GM23338 (cell line): ENCODE results near the gene METRNL. TPM values are rescaled to one million over a fixed set of nuclear protein-coding genes. Genes with fewer than 3 reads are reported as not detected.

Source experiments
- ATAC-seq: fragments of 200-7000 bp; cut with Tn5 transposase; 3 replicates; pipeline ENCODE4 v1.9.1; 2020
- DNase-seq: peaks from one replicate; pipeline ENCODE4 v3.0.0-alpha.2; 2015; ENCODE audit warnings: low spot score
- H2AFZ ChIP-seq: fragments of 200-600 bp; sonication (generic); 2 replicates; pipeline ENCODE4 v1.8.0; 2016; ENCODE audit warnings: antibody characterized with exemption, mild to moderate bottlenecking, moderate library complexity
- H3F3A ChIP-seq: fragments of 200-600 bp; sonication (generic); replicated peaks from 2 replicates; pipeline ENCODE4 v1.8.0; 2017; ENCODE audit warnings: antibody characterized with exemption, mixed run types, low read depth
- H3K27ac ChIP-seq: fragments of 200-600 bp; sonication (generic); 2 replicates; pipeline ENCODE4 v1.6.1; 2016; ENCODE audit warnings: low read depth
- H3K27me3 ChIP-seq: fragments of 200-600 bp; sonication (generic); 2 replicates; pipeline ENCODE4 v1.8.0; 2016; ENCODE audit warnings: mild to moderate bottlenecking, mixed run types, moderate library complexity; ENCODE audit not compliant: insufficient read depth
- H3K36me3 ChIP-seq: fragments of 200-600 bp; sonication (generic); 2 replicates; pipeline ENCODE4 v1.8.0; 2016; ENCODE audit warnings: mild to moderate bottlenecking; ENCODE audit not compliant: insufficient read depth
- H3K4me1 ChIP-seq: fragments of 200-600 bp; sonication (generic); 2 replicates; pipeline ENCODE4 v1.8.0; 2016; ENCODE audit warnings: mild to moderate bottlenecking, moderate library complexity; ENCODE audit not compliant: insufficient read depth
- H3K4me2 ChIP-seq: fragments of 200-600 bp; sonication (generic); 2 replicates; pipeline ENCODE4 v1.7.1; 2017; ENCODE audit warnings: mixed run types
- H3K4me3 ChIP-seq: fragments of 200-600 bp; sonication (generic); 2 replicates; pipeline ENCODE4 v1.6.1; 2016; ENCODE audit warnings: mixed run types
- H3K79me2 ChIP-seq: fragments of 200-600 bp; sonication (generic); replicated peaks from 2 replicates; pipeline ENCODE4 v1.8.0; 2017; ENCODE audit warnings: mild to moderate bottlenecking; ENCODE audit not compliant: insufficient read depth
- H3K9me2 ChIP-seq: fragments of 200-600 bp; sonication (generic); 2 replicates; pipeline ENCODE4 v1.8.0; 2017; ENCODE audit not compliant: insufficient read depth
- H4K20me1 ChIP-seq: fragments of 200-600 bp; sonication (generic); replicated peaks from 2 replicates; pipeline ENCODE4 v1.8.0; 2017; ENCODE audit warnings: mild to moderate bottlenecking; ENCODE audit not compliant: insufficient read depth
- H3K27ac Mint-ChIP-seq: 2 replicates; pipeline ENCODE4 v1.8.0; 2020; ENCODE audit warnings: inconsistent platforms, mild to moderate bottlenecking, moderate library complexity, mixed read lengths
- H3K27me3 Mint-ChIP-seq: 3 replicates; pipeline ENCODE4 v1.8.0; 2022; ENCODE audit warnings: low read depth, mild to moderate bottlenecking, moderate library complexity, mixed read lengths, inconsistent platforms; ENCODE audit not compliant: insufficient read depth, poor library complexity
- H3K36me3 Mint-ChIP-seq: 3 replicates; pipeline ENCODE4 v1.8.0; 2021; ENCODE audit warnings: low read depth, mild to moderate bottlenecking, inconsistent platforms, moderate library complexity, mixed read lengths
- H3K4me1 Mint-ChIP-seq: 3 replicates; pipeline ENCODE4 v1.8.0; 2020; ENCODE audit warnings: mild to moderate bottlenecking, inconsistent platforms, mixed read lengths
- H3K4me3 Mint-ChIP-seq: 3 replicates; pipeline ENCODE4 v1.8.0; 2021; ENCODE audit warnings: moderate library complexity, mild to moderate bottlenecking, inconsistent platforms, mixed read lengths
- H3K9me3 Mint-ChIP-seq: 3 replicates; pipeline ENCODE4 v1.8.0; 2020; ENCODE audit warnings: moderate library complexity, mild to moderate bottlenecking, inconsistent platforms, mixed read lengths
- CREB1 ChIP-seq: fragments of 250-450 bp; sonication (Bioruptor Pico); IDR thresholded peaks from 2 replicates; pipeline ENCODE4 v1.5.0; 2020; ENCODE audit warnings: low read depth, mild to moderate bottlenecking, moderate library complexity
- CTCF ChIP-seq, 2 experiments: fragments of 200-600 bp in 1 of 2; sonication (generic) in 1 of 2; conservative IDR thresholded peaks; 2 replicates each; pipeline versions ENCODE4 v1.5.1 to v1.6.1; 2016 to 2017; ENCODE audit warnings: antibody characterized with exemption in 2 of 2, low read depth in 2 of 2, mild to moderate bottlenecking in 2 of 2, moderate library complexity in 1 of 2
- ETS1 ChIP-seq: IDR thresholded peaks from 2 replicates; pipeline ENCODE4 v1.6.1; 2016; ENCODE audit warnings: antibody characterized with exemption
- EZH2 ChIP-seq: fragments of 200-600 bp; sonication (generic); IDR thresholded peaks from one replicate; pipeline ENCODE4 v1.8.0; 2017; ENCODE audit warnings: antibody characterized with exemption, mild to moderate bottlenecking, low read depth; ENCODE audit not compliant: unreplicated experiment
- EZH2phosphoT487 ChIP-seq: fragments of 200-600 bp; sonication (generic); IDR thresholded peaks from one replicate; pipeline ENCODE4 v1.8.1; 2018; ENCODE audit warnings: antibody characterized with exemption; ENCODE audit not compliant: unreplicated experiment
- JUNB ChIP-seq: IDR thresholded peaks from one replicate; pipeline ENCODE4 v1.6.1; 2016; ENCODE audit warnings: antibody characterized with exemption; ENCODE audit not compliant: unreplicated experiment
- NANOG ChIP-seq: IDR thresholded peaks from 2 replicates; pipeline ENCODE4 v1.6.1; 2016; ENCODE audit warnings: antibody characterized with exemption, borderline replicate concordance
- POLR2AphosphoS5 ChIP-seq: IDR thresholded peaks from 2 replicates; pipeline ENCODE4 v1.6.1; 2016; ENCODE audit warnings: antibody characterized with exemption, low read depth
- REST ChIP-seq: IDR thresholded peaks from one replicate; pipeline ENCODE4 v1.6.1; 2018; ENCODE audit warnings: antibody characterized with exemption; ENCODE audit not compliant: unreplicated experiment
- STAT1 ChIP-seq: IDR thresholded peaks from one replicate; pipeline ENCODE4 v1.6.1; 2016; ENCODE audit warnings: antibody characterized with exemption; ENCODE audit not compliant: unreplicated experiment
- ZNF114 ChIP-seq: fragments of 250-450 bp; sonication (Bioruptor Pico); IDR thresholded peaks from 2 replicates; pipeline ENCODE4 v1.5.0; 2020; ENCODE audit warnings: mild to moderate bottlenecking, moderate library complexity
- ZNF331 ChIP-seq: fragments of 250-450 bp; sonication (Bioruptor Pico); IDR thresholded peaks from 2 replicates; pipeline ENCODE4 v1.5.0; 2020; ENCODE audit warnings: low read depth, mild to moderate bottlenecking, moderate library complexity
- ZNF462 ChIP-seq: fragments of 250-450 bp; sonication (Bioruptor Pico); IDR thresholded peaks from 2 replicates; pipeline ENCODE4 v1.5.0; 2020; ENCODE audit warnings: mild to moderate bottlenecking, moderate library complexity
- polyA plus RNA-seq: library from polyadenylated mRNA; unstranded; fragments of >200 nt; fragmentation: Nextera tagmentation; extraction: Ambion mirVana; gene quantifications from 2 replicates; pipeline ENCODE4 v1.2.1, GENCODE V29; 2016
- total RNA-seq: library from RNA; depleted of rRNA; stranded (reverse); fragments of >200 nt; shearing (Covaris generic); gene quantifications from 2 replicates; pipeline ENCODE4 v1.2.3, GENCODE V29; 2014

The METRNL gene
- total and polyA plus RNA-seq, 2 experiments from 2014 or later, result 12.2 to 20.2 TPM

- H3K27me3 Mint-ChIP-seq, result peaks cover 30% of the 10 kb centered on the region
- peaks cover 3% of the 10 kb centered on the region; the same call in 2 of the 3 replicates for H3K36me3 Mint-ChIP-seq
- Histone ChIP-seq H3K27me3 (no peaks in the 10 kb centered on the region; the same call in 1 of the 2 replicates), H2AFZ (peak overlapping the region; percentile 97), H3F3A (no peaks in the 10 kb centered on the region; the same call in 1 of the 2 replicates), H3K36me3 (no peaks in the 10 kb centered on the region), H4K20me1 (no peaks in the 10 kb centered on the region), H3K27ac (no peak overlapping the region), H3K4me3 (peak overlapping the region; percentile 70), H3K9me2 (no peaks in the 10 kb centered on the region), H3K79me2 (no peaks in the 10 kb centered on the region), H3K4me2 (peak overlapping the region; percentile 84), H3K4me1 (peaks cover 6% of the 10 kb centered on the region; the same call in 1 of the 2 replicates)
- TF ChIP-seq ZNF114 (CRISPR knock-in tag) (no peak), STAT1 (no peak), REST (no peak), ZNF331 (no peak), CREB1 (no peak), ETS1 (no peak), ZNF462 (CRISPR knock-in tag) (no peak), POLR2AphosphoS5 (no peak), EZH2 (no peak), CTCF (conservative IDR thresholded peaks at IDR 0.05; ENCODE audit: low read depth in 2 of 2) (no peak), NANOG (no peak), JUNB (no peak), EZH2phosphoT487 (no peak)
- peaks cover 20% of the 10 kb centered on the region for H3K4me1 Mint-ChIP-seq
- ATAC-seq (peak; percentile 69), DNase-seq (peak; percentile 63)
- peaks cover 6% of the 10 kb centered on the region for H3K9me3 Mint-ChIP-seq
- peak overlapping the region; percentile 73 for H3K4me3 Mint-ChIP-seq
- H3K27ac Mint-ChIP-seq, result no peak overlapping the region
Measured at GRCh38 chr17:83119987-83120864, 40.8 kb downstream of the METRNL start.
